Nephron (organoid): ENCODE data around the gene P2RY6.

Experiments
- H3K27ac Mint-ChIP-seq, 3 experiments: 2 replicates each; pipeline ENCODE4 v1.8.0; 2020; ENCODE audit warnings: mixed read lengths in 3 of 3, mild to moderate bottlenecking in 2 of 3, moderate library complexity in 1 of 3
- H3K27me3 Mint-ChIP-seq: 2 replicates; pipeline ENCODE4 v1.8.0; 2021; ENCODE audit warnings: low read depth, mild to moderate bottlenecking, moderate library complexity, mixed read lengths
- H3K36me3 Mint-ChIP-seq: 2 replicates; pipeline ENCODE4 v1.8.0; 2020; ENCODE audit warnings: low read depth, mixed read lengths
- H3K4me1 Mint-ChIP-seq: 2 replicates; pipeline ENCODE4 v1.8.0; 2020; ENCODE audit warnings: mixed read lengths
- H3K4me3 Mint-ChIP-seq, 3 experiments: 2 replicates each; pipeline ENCODE4 v1.8.0; 2020; ENCODE audit warnings: mild to moderate bottlenecking in 3 of 3, mixed read lengths in 3 of 3, moderate library complexity in 2 of 3
- H3K9me3 Mint-ChIP-seq: 2 replicates; pipeline ENCODE4 v1.8.0; 2020; ENCODE audit warnings: mixed read lengths
- TF ChIP-seq, protein P1 (sequence below), 3 experiments: fragments of 200-600 bp; sonication (generic); IDR thresholded peaks; one replicate each; pipeline ENCODE4 v1.5.0; 2021; ENCODE audit warnings: antibody characterized with exemption in 3 of 3; ENCODE audit not compliant: unreplicated experiment in 3 of 3

The P2RY6 gene

DNA sequence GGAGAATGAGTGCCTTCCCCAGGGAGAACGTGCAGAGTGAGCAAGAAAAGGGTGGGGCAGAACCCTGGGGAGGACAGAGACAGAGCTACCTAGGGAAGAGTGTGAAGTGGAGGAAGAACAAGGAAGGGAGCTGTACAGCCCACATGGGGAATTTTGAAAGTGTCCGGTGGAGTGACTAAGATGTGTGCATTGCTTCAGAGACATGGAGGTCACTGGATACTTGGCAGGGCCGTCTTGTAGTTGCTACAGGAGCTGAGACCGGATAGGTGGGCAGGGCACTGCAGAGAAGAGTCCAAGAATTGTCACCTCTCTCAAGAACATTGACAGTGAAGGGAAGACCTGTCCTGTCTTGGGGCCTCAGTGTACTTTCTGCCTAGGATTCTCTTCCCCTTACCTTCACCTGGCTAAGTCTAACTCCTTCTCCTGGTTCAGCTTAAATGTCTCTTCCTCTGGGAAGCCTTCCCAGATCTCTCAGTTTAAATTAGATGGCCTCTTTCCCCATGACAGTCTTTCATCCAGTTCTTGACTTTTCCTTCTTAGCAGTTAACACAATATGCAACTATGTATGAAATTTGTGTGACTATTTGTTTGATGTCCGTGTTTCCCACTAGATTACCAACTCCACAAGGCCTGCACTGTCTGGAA, 9.2 kb upstream of the P2RY6 start:
- Mint-ChIP-seq H3K4me1 (peaks cover 27% of the 10 kb centered on the region), H3K36me3 (no peaks in the 10 kb centered on the region), H3K27ac (no peak overlapping the region), H3K27me3 (peaks cover 25% of the 10 kb centered on the region), H3K9me3 (peaks cover 6% of the 10 kb centered on the region), H3K4me3 (no peak overlapping the region)
- TF ChIP-seq, protein P1, sequence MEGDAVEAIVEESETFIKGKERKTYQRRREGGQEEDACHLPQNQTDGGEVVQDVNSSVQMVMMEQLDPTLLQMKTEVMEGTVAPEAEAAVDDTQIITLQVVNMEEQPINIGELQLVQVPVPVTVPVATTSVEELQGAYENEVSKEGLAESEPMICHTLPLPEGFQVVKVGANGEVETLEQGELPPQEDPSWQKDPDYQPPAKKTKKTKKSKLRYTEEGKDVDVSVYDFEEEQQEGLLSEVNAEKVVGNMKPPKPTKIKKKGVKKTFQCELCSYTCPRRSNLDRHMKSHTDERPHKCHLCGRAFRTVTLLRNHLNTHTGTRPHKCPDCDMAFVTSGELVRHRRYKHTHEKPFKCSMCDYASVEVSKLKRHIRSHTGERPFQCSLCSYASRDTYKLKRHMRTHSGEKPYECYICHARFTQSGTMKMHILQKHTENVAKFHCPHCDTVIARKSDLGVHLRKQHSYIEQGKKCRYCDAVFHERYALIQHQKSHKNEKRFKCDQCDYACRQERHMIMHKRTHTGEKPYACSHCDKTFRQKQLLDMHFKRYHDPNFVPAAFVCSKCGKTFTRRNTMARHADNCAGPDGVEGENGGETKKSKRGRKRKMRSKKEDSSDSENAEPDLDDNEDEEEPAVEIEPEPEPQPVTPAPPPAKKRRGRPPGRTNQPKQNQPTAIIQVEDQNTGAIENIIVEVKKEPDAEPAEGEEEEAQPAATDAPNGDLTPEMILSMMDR (IDR thresholded peaks at IDR 0.05; ENCODE audit: unreplicated experiment in 3 of 3): no peak

DNA sequence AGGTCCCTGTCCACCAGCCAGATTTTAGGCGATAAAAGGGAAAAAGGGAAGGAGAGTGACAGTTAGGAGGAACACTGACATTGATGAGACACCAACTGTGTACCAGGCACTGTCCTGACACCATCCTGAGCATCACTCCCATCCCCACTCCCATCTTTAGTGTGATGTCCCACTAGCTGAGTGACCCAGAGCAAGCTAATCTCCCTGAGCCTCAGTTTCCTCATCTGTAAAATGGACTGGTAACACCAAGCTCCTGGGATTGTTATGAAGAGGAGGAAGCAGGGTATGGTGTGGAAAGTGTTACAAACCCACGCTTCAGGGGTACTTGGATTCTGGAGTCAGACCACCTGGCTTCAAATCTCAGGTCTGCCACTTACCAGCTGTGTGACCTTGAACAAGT, 8.5 kb upstream of the P2RY6 start:
- H3K36me3 Mint-ChIP-seq: no peaks in the 10 kb centered on the region
- peaks cover 24% of the 10 kb centered on the region for H3K4me1 Mint-ChIP-seq
- H3K4me3 Mint-ChIP-seq: no peak overlapping the region
- H3K9me3 Mint-ChIP-seq: peaks cover 6% of the 10 kb centered on the region
- TF ChIP-seq, protein P1 (IDR thresholded peaks at IDR 0.05; ENCODE audit: unreplicated experiment in 3 of 3): no peak
- peaks cover 28% of the 10 kb centered on the region for H3K27me3 Mint-ChIP-seq
- no peak overlapping the region for H3K27ac Mint-ChIP-seq

DNA sequence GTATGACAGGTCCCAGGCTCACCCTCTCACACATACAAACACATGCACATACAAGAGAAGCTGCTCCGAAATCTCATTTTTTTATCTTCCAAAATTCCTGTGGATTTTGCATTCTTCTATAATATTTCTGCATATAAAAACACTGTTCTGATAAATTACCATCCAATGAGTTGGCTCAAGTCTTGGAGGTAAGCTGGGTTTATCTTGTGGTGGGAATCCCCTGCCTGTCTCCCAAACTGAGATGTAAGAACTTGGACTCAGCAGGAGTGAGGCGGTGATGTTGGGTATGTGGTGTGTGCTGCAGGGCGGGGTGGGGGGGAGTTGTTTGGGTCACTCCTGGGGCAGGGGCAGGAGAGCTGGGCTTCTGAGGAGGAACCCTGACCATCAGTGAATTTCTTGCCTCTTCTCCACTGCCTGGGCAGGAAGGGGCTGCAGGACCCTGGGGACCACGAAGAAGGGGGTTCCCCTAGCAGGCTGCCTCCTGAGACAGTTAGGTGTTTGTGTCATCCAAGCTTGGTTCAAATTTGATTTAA, 6.8 kb upstream of the P2RY6 start:
- no peak overlapping the region for H3K4me3 Mint-ChIP-seq

DNA sequence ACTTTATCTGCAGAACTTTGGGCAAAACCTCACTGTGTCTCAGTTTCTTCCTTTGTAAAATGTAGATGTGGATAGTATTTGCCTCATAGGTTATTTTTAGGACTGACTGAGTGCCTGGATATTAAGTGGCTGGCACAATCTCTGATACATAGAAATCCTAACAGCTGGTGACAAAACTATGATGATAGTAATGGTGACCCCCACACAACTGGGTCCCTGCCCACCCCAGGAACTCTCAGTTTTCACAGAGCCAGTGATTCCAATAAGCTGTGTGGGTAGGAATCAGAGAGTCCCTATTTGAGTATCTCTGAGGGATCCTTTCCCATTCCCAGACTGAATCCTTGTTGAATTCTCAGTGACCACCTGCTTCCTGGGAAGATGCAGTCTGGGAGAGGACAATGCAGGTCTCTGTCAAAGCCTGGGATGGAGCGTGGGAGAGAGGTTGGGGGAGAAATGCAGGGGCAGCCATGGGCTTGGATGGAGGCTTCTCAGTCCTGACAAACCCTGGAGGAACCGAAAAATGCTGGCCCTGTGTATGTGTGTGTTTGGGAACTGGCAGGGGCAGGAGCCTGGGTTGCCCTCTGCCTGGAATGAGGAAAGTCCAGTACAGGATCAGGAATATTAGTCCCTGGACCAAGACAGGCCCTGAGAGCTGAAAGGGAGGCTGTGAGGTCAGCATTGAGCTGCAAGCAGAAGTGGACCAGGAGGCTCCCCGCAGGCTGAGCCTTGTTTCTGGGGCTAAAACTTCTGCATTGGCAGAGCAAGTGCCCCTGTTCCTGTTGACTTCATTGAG, 6.1 kb upstream of the P2RY6 start:
- TF ChIP-seq, protein P1 (IDR thresholded peaks at IDR 0.05; ENCODE audit: unreplicated experiment in 3 of 3): no peak
- peaks cover 6% of the 10 kb centered on the region for H3K9me3 Mint-ChIP-seq
- peak overlapping the region in 2 of 3 experiments; percentile 20 to 37 for H3K27ac Mint-ChIP-seq
- peaks cover 25% of the 10 kb centered on the region for H3K4me1 Mint-ChIP-seq
- H3K36me3 Mint-ChIP-seq: no peaks in the 10 kb centered on the region
- no peak overlapping the region for H3K4me3 Mint-ChIP-seq
- H3K27me3 Mint-ChIP-seq: peaks cover 28% of the 10 kb centered on the region

More for the DNA sequence above, 6.8 kb upstream of the P2RY6 start:
- Mint-ChIP-seq H3K27ac (no peak overlapping the region), H3K36me3 (no peaks in the 10 kb centered on the region), H3K4me1 (peaks cover 20% of the 10 kb centered on the region), H3K27me3 (peaks cover 28% of the 10 kb centered on the region), H3K9me3 (peaks cover 6% of the 10 kb centered on the region)
- TF ChIP-seq, protein P1 (IDR thresholded peaks at IDR 0.05; ENCODE audit: unreplicated experiment in 3 of 3): no peak

DNA sequence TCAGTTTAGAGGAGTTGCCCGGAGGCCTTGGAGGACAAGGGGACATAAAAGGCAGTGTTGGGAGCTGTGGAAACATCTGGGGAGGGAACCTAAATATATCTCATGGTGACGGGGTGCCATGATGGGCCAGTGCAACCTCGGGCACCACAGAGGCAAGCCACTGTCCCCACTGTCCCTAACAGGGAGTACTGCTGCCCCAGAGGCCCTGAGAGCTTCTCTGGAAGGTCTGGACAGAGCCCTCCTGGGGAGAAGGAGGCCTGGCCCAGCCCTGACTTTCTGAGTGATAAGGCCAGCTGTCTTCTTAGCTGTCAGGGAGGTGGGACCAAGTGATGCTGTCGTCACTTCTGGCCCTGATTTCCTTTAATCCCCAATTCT, 5.5 kb upstream of the P2RY6 start:
- TF ChIP-seq, protein P1 (IDR thresholded peaks at IDR 0.05; ENCODE audit: unreplicated experiment in 3 of 3): no peak
- no peak overlapping the region for H3K4me3 Mint-ChIP-seq
- H3K36me3 Mint-ChIP-seq: no peaks in the 10 kb centered on the region
- peaks cover 29% of the 10 kb centered on the region for H3K4me1 Mint-ChIP-seq
- H3K9me3 Mint-ChIP-seq: peaks cover 6% of the 10 kb centered on the region
- H3K27me3 Mint-ChIP-seq: peaks cover 28% of the 10 kb centered on the region
- peak overlapping the region in 1 of 3 experiments; percentile 37 for H3K27ac Mint-ChIP-seq
